Measurements from ENCODE around the gene IRAK3. TPM values are rescaled to one million over a fixed set of nuclear protein-coding genes. Genes with fewer than 3 reads are reported as not detected.

IRAK3 gene
- total RNA-seq, 1 donor from 2014 or later = 2.2 TPM

GRCh38 chr12:66268562-66268961 lies 79.5 kb downstream of the IRAK3 start:
- Mint-ChIP-seq H3K4me3 (no peak overlapping the region), H3K4me1 (no peaks in the 10 kb centered on the region), H3K27ac (no peak overlapping the region), H3K27me3 (ENCODE audit: low read depth) (peaks cover 2% of the 10 kb centered on the region), H3K9me3 (no peaks in the 10 kb centered on the region), H3K36me3 (no peaks in the 10 kb centered on the region)
- DNase-seq (ENCODE audit: low spot score in 2 of 2, unreplicated experiment in 2 of 2) = no peak
- no peak for TF ChIP-seq CTCF (IDR thresholded peaks at IDR 0.05; ENCODE audit: unreplicated experiment)

GRCh38 chr12:66269142-66269541 lies 80.1 kb downstream of the IRAK3 start:
- Mint-ChIP-seq H3K27me3 (ENCODE audit: low read depth) (no peaks in the 10 kb centered on the region), H3K36me3 (no peaks in the 10 kb centered on the region), H3K4me3 (no peak overlapping the region), H3K4me1 (no peaks in the 10 kb centered on the region), H3K27ac (no peak overlapping the region), H3K9me3 (no peaks in the 10 kb centered on the region)
- TF ChIP-seq CTCF (IDR thresholded peaks at IDR 0.05; ENCODE audit: unreplicated experiment) = no peak
- no peak for DNase-seq (ENCODE audit: low spot score in 2 of 2, unreplicated experiment in 2 of 2)

GRCh38 chr12:66269757-66270383 lies 80.9 kb downstream of the IRAK3 start:
- Mint-ChIP-seq H3K9me3 (no peaks in the 10 kb centered on the region), H3K4me3 (no peak overlapping the region), H3K27me3 (ENCODE audit: low read depth) (no peaks in the 10 kb centered on the region), H3K27ac (no peak overlapping the region), H3K36me3 (no peaks in the 10 kb centered on the region), H3K4me1 (no peaks in the 10 kb centered on the region)
- DNase-seq (ENCODE audit: low spot score in 2 of 2, unreplicated experiment in 2 of 2) = no peak
- TF ChIP-seq CTCF (IDR thresholded peaks at IDR 0.05; ENCODE audit: unreplicated experiment) = peak; percentile 58

- Mint-ChIP-seq H3K4me3 (no peak overlapping the region), H3K27ac (no peak overlapping the region), H3K4me1 (no peaks in the 10 kb centered on the region), H3K36me3 (no peaks in the 10 kb centered on the region), H3K27me3 (ENCODE audit: low read depth) (no peaks in the 10 kb centered on the region), H3K9me3 (no peaks in the 10 kb centered on the region)
- no peak for TF ChIP-seq CTCF (IDR thresholded peaks at IDR 0.05; ENCODE audit: unreplicated experiment)
- DNase-seq (ENCODE audit: low spot score in 2 of 2, unreplicated experiment in 2 of 2) = no peak
These were observed 81.6 kb downstream of the IRAK3 start for GRCh38 chr12:66270613-66271012.

- H3K9me3 Mint-ChIP-seq = no peaks in the 10 kb centered on the region
- TF ChIP-seq CTCF (IDR thresholded peaks at IDR 0.05; ENCODE audit: unreplicated experiment) = no peak
- H3K4me1 Mint-ChIP-seq = no peaks in the 10 kb centered on the region
- no peak overlapping the region for H3K27ac Mint-ChIP-seq
- no peak for DNase-seq (ENCODE audit: low spot score in 2 of 2, unreplicated experiment in 2 of 2)
- H3K4me3 Mint-ChIP-seq = no peak overlapping the region
- H3K27me3 Mint-ChIP-seq (ENCODE audit: low read depth) = peaks cover 6% of the 10 kb centered on the region
- H3K36me3 Mint-ChIP-seq = no peaks in the 10 kb centered on the region
These were observed 83.6 kb downstream of the IRAK3 start for GRCh38 chr12:66272650-66273049.

GRCh38 chr12:66273147-66273546 lies 84.1 kb downstream of the IRAK3 start:
- H3K4me3 Mint-ChIP-seq = no peak overlapping the region

More at GRCh38 chr12:66273147-66273546, 84.1 kb downstream of the IRAK3 start:
- DNase-seq (ENCODE audit: low spot score in 2 of 2, unreplicated experiment in 2 of 2) = no peak
- no peaks in the 10 kb centered on the region for H3K4me1 Mint-ChIP-seq
- no peak overlapping the region for H3K27ac Mint-ChIP-seq
- H3K36me3 Mint-ChIP-seq = no peaks in the 10 kb centered on the region
- no peak for TF ChIP-seq CTCF (IDR thresholded peaks at IDR 0.05; ENCODE audit: unreplicated experiment)
- H3K27me3 Mint-ChIP-seq (ENCODE audit: low read depth) = peaks cover 11% of the 10 kb centered on the region
- no peaks in the 10 kb centered on the region for H3K9me3 Mint-ChIP-seq
